H1 (cell line): ENCODE results near the gene FAHD1. TPM values are rescaled to one million over a fixed set of nuclear protein-coding genes. Genes with fewer than 3 reads are reported as not detected.

ENCODE experiments used
- CHD7 ChIP-seq: fragments of 300-600 bp; sonication (generic); IDR thresholded peaks from 2 replicates; pipeline ENCODE4 v1.7.1; 2012; ENCODE audit warnings: low read length, moderate library complexity, mild to moderate bottlenecking, inconsistent platforms; ENCODE audit not compliant: insufficient replicate concordance
- E2F6 ChIP-seq: IDR thresholded peaks from 2 replicates; pipeline ENCODE4 v1.6.1; 2012; ENCODE audit warnings: inconsistent platforms
- EZH2 ChIP-seq: fragments of 200-600 bp; sonication (generic); IDR thresholded peaks from 2 replicates; pipeline ENCODE4 v1.7.1; 2012; ENCODE audit warnings: low read depth, mild to moderate bottlenecking, moderate library complexity, low read length, inconsistent platforms; ENCODE audit not compliant: severe bottlenecking
- KDM4A ChIP-seq: IDR thresholded peaks from one replicate; pipeline ENCODE4 v1.7.1; 2012; ENCODE audit warnings: low read depth, mild to moderate bottlenecking, moderate library complexity, low read length, inconsistent platforms; ENCODE audit not compliant: severe bottlenecking
- MAX ChIP-seq: IDR thresholded peaks from 2 replicates; pipeline ENCODE4 v1.6.1; 2012; ENCODE audit warnings: inconsistent platforms
- SIRT6 ChIP-seq: IDR thresholded peaks from one replicate; pipeline ENCODE4 v1.7.1; 2012; ENCODE audit warnings: low read length, inconsistent platforms
- SP2 ChIP-seq: IDR thresholded peaks from 2 replicates; pipeline ENCODE4 v1.6.1; 2012; ENCODE audit warnings: mild to moderate bottlenecking, low read length, inconsistent platforms
- TCF12 ChIP-seq: IDR thresholded peaks from 2 replicates; pipeline ENCODE4 v1.6.1; 2011; ENCODE audit warnings: low read depth, mild to moderate bottlenecking, low read length
- YY1 ChIP-seq: IDR thresholded peaks from 2 replicates; pipeline ENCODE4 v1.6.1; 2011; ENCODE audit warnings: low read depth, mild to moderate bottlenecking, low read length
- polyA plus RNA-seq, 7 experiments: library from polyadenylated mRNA; depleted of rRNA in 3 of 7; stranded (reverse) in 5 of 7; unstranded in 2 of 7; fragments of >200 nt in 5 of 7; fragments of 200-250 nt in 2 of 7; gene quantifications; 1 replicate in 5 of 7; 2 replicates in 1 of 7; 4 replicates in 1 of 7; pipeline versions ENCODE4 v1.2.1 to v1.2.3, GENCODE V29; 2011 to 2013; ENCODE audit warnings: missing spikeins in 2 of 7, mixed read lengths in 2 of 7
- total RNA-seq: library from RNA; stranded (reverse); fragmentation: NEBNext Ultra II Directional; extraction: Animal tissue kit (Norgen Biotek cat#: 25700); gene quantifications from 2 replicates; pipeline ENCODE4 v1.2.1, GENCODE V29; 2021

Gene FAHD1
- total and polyA plus RNA-seq, 2 of the 8 experiments (the other 6 are each of a cell fraction or from before 2014, with no cell fraction given): 20.4 to 31.9 TPM

- TF ChIP-seq CHD7: no peak
- TF ChIP-seq MAX: peak; percentile 96
- TF ChIP-seq SIRT6: no peak
- TF ChIP-seq TCF12: 0 out of 2 replicates have a peak, but pooled peaks have one; percentile 63
- peak; percentile 99 for TF ChIP-seq KDM4A
- peak; percentile 87 for TF ChIP-seq E2F6
- peak; percentile 92 for TF ChIP-seq YY1
- no peak for TF ChIP-seq EZH2
- 0 out of 2 replicates have a peak, but pooled peaks have one; percentile 14 for TF ChIP-seq SP2
Observed at GRCh38 chr16:1826691-1827573, at the start of gene FAHD1, which contains the start of gene HAGH (continued).
